Keratinocyte (primary cell): Measurements from ENCODE around the gene EML5. TPM values are rescaled to one million over a fixed set of nuclear protein-coding genes. Genes with fewer than 3 reads are reported as not detected.

Source experiments
- DNase-seq: peaks from one replicate; pipeline ENCODE4 v3.0.0-alpha.2; 2011; ENCODE audit warnings: low read depth, missing footprints, low spot score
- FAIRE-seq: peaks from 2 replicates; lab custom pipeline; 2011; peaks lifted over from hg19 to GRCh38; lab: Jason Lieb, UNC
- H2AFZ ChIP-seq: 2 replicates; pipeline ENCODE4 v1.6.0; 2012; ENCODE audit warnings: low read length, control low read depth, inconsistent platforms; ENCODE audit not compliant: control insufficient read depth
- H3K27ac ChIP-seq: 2 replicates; pipeline ENCODE4 v1.5.1; 2011; ENCODE audit warnings: low read length; ENCODE audit not compliant: control insufficient read depth, insufficient read depth
- H3K27me3 ChIP-seq: 3 replicates; pipeline ENCODE4 v1.6.0; 2011; ENCODE audit warnings: low read length; ENCODE audit not compliant: control insufficient read depth, insufficient read depth; ENCODE audit errors: extremely low read depth
- H3K36me3 ChIP-seq, 2 experiments: 2 replicates in 1 of 2; 3 replicates in 1 of 2; pipeline ENCODE4 v1.5.1; 2011; ENCODE audit warnings: low read length in 2 of 2, mild to moderate bottlenecking in 1 of 2; ENCODE audit not compliant: control insufficient read depth in 2 of 2, insufficient read depth in 2 of 2; ENCODE audit errors: extremely low read depth in 1 of 2
- H3K4me1 ChIP-seq: 3 replicates; pipeline ENCODE4 v1.5.1; 2011; ENCODE audit warnings: low read length; ENCODE audit not compliant: control insufficient read depth, insufficient read depth; ENCODE audit errors: extremely low read depth
- H3K4me2 ChIP-seq: 3 replicates; pipeline ENCODE4 v1.6.0; 2011; ENCODE audit warnings: low read depth, low read length; ENCODE audit not compliant: control insufficient read depth, insufficient read depth; ENCODE audit errors: extremely low read depth
- H3K4me3 ChIP-seq, 3 experiments: fragments of 200-600 bp in 1 of 3; sonication (generic) in 1 of 3; 2 replicates in 2 of 3; 3 replicates in 1 of 3; pipeline ENCODE4 v1.5.1; 2011 to 2016; ENCODE audit warnings: low read length in 3 of 3, mild to moderate bottlenecking in 3 of 3, control low read depth in 2 of 3, inconsistent platforms in 1 of 3, low read depth in 1 of 3, mixed read lengths in 1 of 3, mixed run types in 1 of 3, moderate library complexity in 1 of 3; ENCODE audit not compliant: control insufficient read depth in 2 of 3, insufficient read depth in 2 of 3; ENCODE audit errors: extremely low read depth in 1 of 3
- H3K79me2 ChIP-seq: 2 replicates; pipeline ENCODE4 v1.6.0; 2012; ENCODE audit warnings: low read length; ENCODE audit not compliant: control insufficient read depth, insufficient read depth
- H3K9ac ChIP-seq: 3 replicates; pipeline ENCODE4 v1.6.0; 2011; ENCODE audit warnings: low read length; ENCODE audit not compliant: control insufficient read depth, insufficient read depth; ENCODE audit errors: extremely low read depth
- H3K9me1 ChIP-seq: 3 replicates; pipeline ENCODE4 v1.6.0; 2011; ENCODE audit warnings: low read length; ENCODE audit not compliant: control insufficient read depth, insufficient read depth; ENCODE audit errors: extremely low read depth
- H3K9me3 ChIP-seq: 2 replicates; pipeline ENCODE4 v1.5.1; 2012; ENCODE audit warnings: low read depth, low read length; ENCODE audit not compliant: control insufficient read depth
- H4K20me1 ChIP-seq: 3 replicates; pipeline ENCODE4 v1.6.0; 2011; ENCODE audit warnings: low read length; ENCODE audit not compliant: control insufficient read depth, insufficient read depth; ENCODE audit errors: extremely low read depth
- CTCF ChIP-seq, 3 experiments: IDR thresholded peaks in 1 of 3; conservative IDR thresholded peaks in 1 of 3; optimal IDR thresholded peaks in 1 of 3; 2 replicates in 2 of 3; 3 replicates in 1 of 3; pipeline versions ENCODE3 to v1.5.1; 2011; ENCODE audit warnings: low read length in 3 of 3, mild to moderate bottlenecking in 3 of 3, moderate library complexity in 2 of 3, control low read depth in 1 of 3, inconsistent platforms in 1 of 3; ENCODE audit not compliant: insufficient read depth in 2 of 3; ENCODE audit errors: extremely low read depth in 1 of 3
- EZH2 ChIP-seq: IDR thresholded peaks from one replicate; pipeline ENCODE4 v1.6.1; 2012; ENCODE audit warnings: inconsistent platforms, mild to moderate bottlenecking, low read length, moderate library complexity
- dilution Hi-C: fragments of 300-500 bp; cut with MboI; formaldehyde crosslinking; loops from one replicate; pipeline ENCODE4 v1.7.0; 2020; ENCODE audit warnings: low sequenced_read_pairs; ENCODE audit not compliant: extremely low pct_ligation_motif_present
- polyA plus RNA-seq, 5 experiments: library from polyadenylated mRNA; depleted of rRNA in 3 of 5; stranded (reverse) in 3 of 5; stranded (forward) in 1 of 5; unstranded in 1 of 5; fragments of >200 nt; gene quantifications; 1 replicate in 1 of 5; 2 replicates in 3 of 5; 3 replicates in 1 of 5; pipeline versions ENCODE4 v1.2.1 to v1.2.3, GENCODE V29; 2011 to 2012; ENCODE audit warnings: missing spikeins in 2 of 5, low read depth in 1 of 5, low replicate concordance in 1 of 5

The EML5 gene
- polyA plus RNA-seq, 1 donor (not counting 4 experiments of a cell fraction or from before 2014, with no cell fraction given): 1.4 TPM

- TF ChIP-seq CTCF (optimal IDR thresholded peaks at IDR 0.05 in 1 of 3, IDR thresholded peaks at IDR 0.05 in 1 of 3, conservative IDR thresholded peaks at IDR 0.05 in 1 of 3; ENCODE audit: extremely low read depth in 1 of 3, insufficient read depth in 2 of 3, low read length in 3 of 3): no peak
- TF ChIP-seq EZH2: no peak
- no peak overlapping the region for H3K4me3 ChIP-seq
- H3K9ac ChIP-seq: no peak overlapping the region
- no peaks in the 10 kb centered on the region for H3K27me3 ChIP-seq
- no peaks in the 10 kb centered on the region for H3K4me1 ChIP-seq
- no peak overlapping the region for H2AFZ ChIP-seq
- FAIRE-seq (no peak), DNase-seq (no peak)
- no peaks in the 10 kb centered on the region for H3K36me3 ChIP-seq
- H3K27ac ChIP-seq: no peak overlapping the region
- no peaks in the 10 kb centered on the region for H3K9me3 ChIP-seq
- H3K4me2 ChIP-seq: no peak overlapping the region
- H4K20me1 ChIP-seq: no peaks in the 10 kb centered on the region
- dilution Hi-C loops: no loop called here
- no peaks in the 10 kb centered on the region for H3K79me2 ChIP-seq
- H3K9me1 ChIP-seq: no peaks in the 10 kb centered on the region
Observed at GRCh38 chr14:88628462-88628861, 164.3 kb downstream of the EML5 start.

GRCh38 chr14:88628033-88628432 is 164.7 kb downstream of the EML5 start:
- Histone ChIP-seq H3K9me3 (no peaks in the 10 kb centered on the region), H2AFZ (no peak overlapping the region), H3K27ac (no peak overlapping the region), H3K4me1 (no peaks in the 10 kb centered on the region), H3K4me3 (no peak overlapping the region), H4K20me1 (no peaks in the 10 kb centered on the region), H3K79me2 (no peaks in the 10 kb centered on the region), H3K4me2 (no peak overlapping the region), H3K27me3 (no peaks in the 10 kb centered on the region), H3K36me3 (no peaks in the 10 kb centered on the region), H3K9ac (no peak overlapping the region), H3K9me1 (no peaks in the 10 kb centered on the region)
- dilution Hi-C loops: no loop called here
- DNase-seq: no peak
- TF ChIP-seq CTCF (optimal IDR thresholded peaks at IDR 0.05 in 1 of 3, IDR thresholded peaks at IDR 0.05 in 1 of 3, conservative IDR thresholded peaks at IDR 0.05 in 1 of 3; ENCODE audit: extremely low read depth in 1 of 3, insufficient read depth in 2 of 3, low read length in 3 of 3): no peak
- no peak for TF ChIP-seq EZH2
- FAIRE-seq: no peak
